ENCODE data around the gene OLFML2B.

Gene OLFML2B

GRCh38 chr1:161978011-161978790 lies 45.5 kb downstream of the OLFML2B start:
- no peak for DNase-seq (ENCODE audit: low read depth)

GRCh38 chr1:161973924-161974845 lies 49.5 kb downstream of the OLFML2B start:
- DNase-seq (ENCODE audit: low read depth): no peak

GRCh38 chr1:161972828-161973227 lies 50.8 kb downstream of the OLFML2B start:
- DNase-seq (ENCODE audit: low read depth): no peak

- DNase-seq (ENCODE audit: low read depth): no peak
These were observed 53.0 kb downstream of the OLFML2B start for GRCh38 chr1:161970633-161971032.

- no peak for DNase-seq (ENCODE audit: low read depth)
These were observed 53.6 kb downstream of the OLFML2B start for GRCh38 chr1:161970036-161970435.

GRCh38 chr1:161966067-161966466 lies 57.6 kb downstream of the OLFML2B start:
- no peak for DNase-seq (ENCODE audit: low read depth)

- no peak for DNase-seq (ENCODE audit: low read depth)
These were observed 61.4 kb downstream of the OLFML2B start for GRCh38 chr1:161962091-161962887.

- DNase-seq (ENCODE audit: low read depth): no peak
These were observed 65.2 kb downstream of the OLFML2B start for GRCh38 chr1:161958425-161958824.

- no peak for DNase-seq (ENCODE audit: low read depth)
These were observed 66.7 kb downstream of the OLFML2B start for GRCh38 chr1:161956930-161957329.

- DNase-seq (ENCODE audit: low read depth): no peak
These were observed 67.6 kb downstream of the OLFML2B start for GRCh38 chr1:161956097-161956496.

- no peak for DNase-seq (ENCODE audit: low read depth)
These were observed 68.1 kb downstream of the OLFML2B start for GRCh38 chr1:161955606-161956005.

GRCh38 chr1:161954466-161954865 lies 69.2 kb downstream of the OLFML2B start:
- DNase-seq (ENCODE audit: low read depth): no peak

- no peak for DNase-seq (ENCODE audit: low read depth)
These were observed 69.6 kb downstream of the OLFML2B start for GRCh38 chr1:161954050-161954449.

GRCh38 chr1:161953256-161953920 lies 70.3 kb downstream of the OLFML2B start:
- DNase-seq (ENCODE audit: low read depth): no peak

GRCh38 chr1:161952607-161953172 lies 71.0 kb downstream of the OLFML2B start:
- DNase-seq (ENCODE audit: low read depth): no peak

GRCh38 chr1:161951646-161952045 lies 72.0 kb downstream of the OLFML2B start:
- DNase-seq (ENCODE audit: low read depth): no peak

- DNase-seq (ENCODE audit: low read depth): no peak
These were observed 73.3 kb downstream of the OLFML2B start for GRCh38 chr1:161950377-161950776.

- no peak for DNase-seq (ENCODE audit: low read depth)
These were observed 74.1 kb downstream of the OLFML2B start for GRCh38 chr1:161949548-161949947.

GRCh38 chr1:161948435-161948834 lies 75.2 kb downstream of the OLFML2B start:
- DNase-seq (ENCODE audit: low read depth): no peak

GRCh38 chr1:161946071-161946987 lies 77.3 kb downstream of the OLFML2B start:
- DNase-seq (ENCODE audit: low read depth): no peak
